ENCODE data around the gene MSI2. TPM values are rescaled to one million over a fixed set of nuclear protein-coding genes. Genes with fewer than 3 reads are reported as not detected.

The MSI2 gene
- total RNA-seq, 1 donor from 2014 or later: 67.9 TPM

DNA sequence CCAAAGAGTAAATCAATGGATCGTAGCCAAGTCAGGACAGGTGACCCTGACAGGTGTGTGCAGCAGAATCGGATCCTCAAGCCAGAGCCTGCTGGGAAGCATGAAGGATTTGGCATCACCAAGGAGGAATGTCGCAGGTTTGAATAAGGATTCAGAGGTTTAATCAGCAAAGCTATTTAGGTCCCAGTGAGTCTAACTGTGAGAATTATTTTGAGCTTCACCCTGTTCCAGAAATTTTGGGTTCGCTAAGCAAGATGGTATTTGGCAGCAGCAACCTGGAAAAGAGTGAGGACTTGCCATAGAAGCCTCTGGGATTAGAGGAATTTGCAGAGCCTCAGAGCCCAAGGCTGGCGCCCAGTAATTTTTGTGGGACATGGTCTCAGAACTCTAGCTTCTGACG is 315.7 kb downstream of the MSI2 start:
- Mint-ChIP-seq H3K27ac (ENCODE audit: unreplicated experiment) (no peak overlapping the region), H3K4me1 (ENCODE audit: low read depth, unreplicated experiment) (peaks cover 2% of the 10 kb centered on the region), H3K27me3 (ENCODE audit: low read depth, unreplicated experiment) (no peaks in the 10 kb centered on the region), H3K4me3 (ENCODE audit: unreplicated experiment) (no peak overlapping the region), H3K36me3 (ENCODE audit: low read depth, unreplicated experiment) (peaks cover 10% of the 10 kb centered on the region), H3K9me3 (ENCODE audit: unreplicated experiment) (no peaks in the 10 kb centered on the region)
- no peak for FAIRE-seq
- Histone ChIP-seq H3K9ac (ENCODE audit: low read length) (no peak overlapping the region), H3K27ac (ENCODE audit: low read depth, low read length) (no peak overlapping the region), H3K9me3 (ENCODE audit: insufficient read depth, low read depth, low read length) (no peaks in the 10 kb centered on the region), H4K20me1 (ENCODE audit: insufficient read depth, low read length) (peaks cover 6% of the 10 kb centered on the region), H3K4me1 (ENCODE audit: insufficient read depth, low read length) (no peaks in the 10 kb centered on the region), H2AFZ (ENCODE audit: low read depth, low read length) (no peak overlapping the region), H3K4me2 (ENCODE audit: low read length) (no peak overlapping the region), H3K4me3 (ENCODE audit: insufficient read depth, low read depth, low read length) (no peak overlapping the region), H3K79me2 (ENCODE audit: insufficient read depth, low read length) (no peaks in the 10 kb centered on the region), H3K27me3 (ENCODE audit: insufficient read depth, low read length) (no peaks in the 10 kb centered on the region), H3K36me3 (ENCODE audit: insufficient read depth, low read length) (no peaks in the 10 kb centered on the region)
- DNase-seq (ENCODE audit: low read depth): no peak
- TF ChIP-seq, protein P1, sequence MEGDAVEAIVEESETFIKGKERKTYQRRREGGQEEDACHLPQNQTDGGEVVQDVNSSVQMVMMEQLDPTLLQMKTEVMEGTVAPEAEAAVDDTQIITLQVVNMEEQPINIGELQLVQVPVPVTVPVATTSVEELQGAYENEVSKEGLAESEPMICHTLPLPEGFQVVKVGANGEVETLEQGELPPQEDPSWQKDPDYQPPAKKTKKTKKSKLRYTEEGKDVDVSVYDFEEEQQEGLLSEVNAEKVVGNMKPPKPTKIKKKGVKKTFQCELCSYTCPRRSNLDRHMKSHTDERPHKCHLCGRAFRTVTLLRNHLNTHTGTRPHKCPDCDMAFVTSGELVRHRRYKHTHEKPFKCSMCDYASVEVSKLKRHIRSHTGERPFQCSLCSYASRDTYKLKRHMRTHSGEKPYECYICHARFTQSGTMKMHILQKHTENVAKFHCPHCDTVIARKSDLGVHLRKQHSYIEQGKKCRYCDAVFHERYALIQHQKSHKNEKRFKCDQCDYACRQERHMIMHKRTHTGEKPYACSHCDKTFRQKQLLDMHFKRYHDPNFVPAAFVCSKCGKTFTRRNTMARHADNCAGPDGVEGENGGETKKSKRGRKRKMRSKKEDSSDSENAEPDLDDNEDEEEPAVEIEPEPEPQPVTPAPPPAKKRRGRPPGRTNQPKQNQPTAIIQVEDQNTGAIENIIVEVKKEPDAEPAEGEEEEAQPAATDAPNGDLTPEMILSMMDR (IDR thresholded peaks at IDR 0.05; ENCODE audit: insufficient read depth, low read depth, low read length): no peak
- TF ChIP-seq EZH2 (IDR thresholded peaks at IDR 0.05; ENCODE audit: insufficient read depth, low read length): no peak

DNA sequence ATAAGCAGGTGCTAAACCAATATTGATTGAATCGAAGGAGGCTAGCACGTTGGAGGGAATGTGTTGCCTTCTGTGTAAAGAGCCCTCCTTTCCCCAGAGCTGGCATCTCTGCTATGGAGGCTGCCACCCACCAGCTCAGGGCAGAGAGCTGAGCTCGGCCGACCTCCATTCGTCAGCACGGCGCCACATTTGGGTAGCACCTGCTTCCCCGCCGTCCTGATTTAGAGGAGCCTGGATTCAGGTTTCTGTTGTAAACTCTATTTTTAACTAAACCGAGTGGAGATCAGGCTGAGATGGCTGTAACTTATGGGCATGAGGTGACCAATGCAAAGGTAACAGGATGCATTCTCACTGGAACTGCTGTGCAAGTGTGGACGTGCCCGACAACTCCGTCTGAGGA is 316.3 kb downstream of the MSI2 start:
- Histone ChIP-seq H3K9ac (ENCODE audit: low read length) (no peak overlapping the region), H3K4me2 (ENCODE audit: low read length) (no peak overlapping the region), H4K20me1 (ENCODE audit: insufficient read depth, low read length) (peaks cover 6% of the 10 kb centered on the region), H3K79me2 (ENCODE audit: insufficient read depth, low read length) (no peaks in the 10 kb centered on the region), H3K36me3 (ENCODE audit: insufficient read depth, low read length) (no peaks in the 10 kb centered on the region), H2AFZ (ENCODE audit: low read depth, low read length) (no peak overlapping the region), H3K9me3 (ENCODE audit: insufficient read depth, low read depth, low read length) (no peaks in the 10 kb centered on the region), H3K4me1 (ENCODE audit: insufficient read depth, low read length) (peaks cover under 1% of the 10 kb centered on the region), H3K27me3 (ENCODE audit: insufficient read depth, low read length) (no peaks in the 10 kb centered on the region), H3K4me3 (ENCODE audit: insufficient read depth, low read depth, low read length) (no peak overlapping the region), H3K27ac (ENCODE audit: low read depth, low read length) (no peak overlapping the region)
- TF ChIP-seq, protein P1 (IDR thresholded peaks at IDR 0.05; ENCODE audit: insufficient read depth, low read depth, low read length): no peak
- no peak for TF ChIP-seq EZH2 (IDR thresholded peaks at IDR 0.05; ENCODE audit: insufficient read depth, low read length)
- Mint-ChIP-seq H3K27me3 (ENCODE audit: low read depth, unreplicated experiment) (no peaks in the 10 kb centered on the region), H3K27ac (ENCODE audit: unreplicated experiment) (no peak overlapping the region), H3K36me3 (ENCODE audit: low read depth, unreplicated experiment) (peaks cover 10% of the 10 kb centered on the region), H3K9me3 (ENCODE audit: unreplicated experiment) (no peaks in the 10 kb centered on the region), H3K4me1 (ENCODE audit: low read depth, unreplicated experiment) (peaks cover 6% of the 10 kb centered on the region), H3K4me3 (ENCODE audit: unreplicated experiment) (no peak overlapping the region)
- FAIRE-seq: no peak
- no peak for DNase-seq (ENCODE audit: low read depth)

DNA sequence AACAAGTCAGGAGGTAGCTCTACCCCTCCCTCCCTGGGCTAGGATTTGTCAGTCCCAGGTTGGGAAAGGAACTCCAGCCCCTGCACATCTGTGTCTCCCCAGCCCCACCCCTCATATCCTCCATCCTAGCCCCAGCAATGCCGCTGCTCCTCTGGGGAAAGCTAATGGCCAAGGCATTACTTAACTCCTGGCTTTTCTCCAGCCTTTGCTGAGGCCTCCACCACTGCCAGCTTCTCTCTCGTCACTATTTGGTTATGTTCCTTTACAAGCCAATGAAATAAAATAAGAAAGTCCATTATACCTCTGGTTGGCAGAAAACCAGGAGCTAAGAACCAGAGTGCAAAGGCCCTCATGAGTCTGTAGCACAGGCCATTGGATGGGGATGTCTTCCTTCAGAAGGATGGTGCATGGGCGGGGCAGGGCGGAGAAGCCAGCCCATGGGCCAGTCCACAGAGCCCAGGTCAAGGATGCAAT is 317.8 kb downstream of the MSI2 start:
- no peak overlapping the region for H3K27ac Mint-ChIP-seq (ENCODE audit: unreplicated experiment)
- DNase-seq (ENCODE audit: low read depth): peak; percentile 51
- Histone ChIP-seq H3K4me2 (ENCODE audit: low read length) (no peak overlapping the region), H3K9ac (ENCODE audit: low read length) (no peak overlapping the region), H3K4me3 (ENCODE audit: insufficient read depth, low read depth, low read length) (no peak overlapping the region), H3K4me1 (ENCODE audit: insufficient read depth, low read length) (peaks cover 13% of the 10 kb centered on the region), H4K20me1 (ENCODE audit: insufficient read depth, low read length) (peaks cover 6% of the 10 kb centered on the region), H3K36me3 (ENCODE audit: insufficient read depth, low read length) (no peaks in the 10 kb centered on the region), H3K9me3 (ENCODE audit: insufficient read depth, low read depth, low read length) (no peaks in the 10 kb centered on the region), H2AFZ (ENCODE audit: low read depth, low read length) (no peak overlapping the region), H3K27me3 (ENCODE audit: insufficient read depth, low read length) (no peaks in the 10 kb centered on the region), H3K79me2 (ENCODE audit: insufficient read depth, low read length) (no peaks in the 10 kb centered on the region), H3K27ac (ENCODE audit: low read depth, low read length) (no peak overlapping the region)
- H3K4me1 Mint-ChIP-seq (ENCODE audit: low read depth, unreplicated experiment): peaks cover 11% of the 10 kb centered on the region
- no peak for TF ChIP-seq EZH2 (IDR thresholded peaks at IDR 0.05; ENCODE audit: insufficient read depth, low read length)
- TF ChIP-seq, protein P1 (IDR thresholded peaks at IDR 0.05; ENCODE audit: insufficient read depth, low read depth, low read length): no peak
- FAIRE-seq: no peak
- no peaks in the 10 kb centered on the region for H3K27me3 Mint-ChIP-seq (ENCODE audit: low read depth, unreplicated experiment)
- H3K36me3 Mint-ChIP-seq (ENCODE audit: low read depth, unreplicated experiment): peaks cover 10% of the 10 kb centered on the region
- H3K4me3 Mint-ChIP-seq (ENCODE audit: unreplicated experiment): no peak overlapping the region
- no peaks in the 10 kb centered on the region for H3K9me3 Mint-ChIP-seq (ENCODE audit: unreplicated experiment)
